Measurements from ENCODE around the gene DGKG. TPM values are rescaled to one million over a fixed set of nuclear protein-coding genes. Genes with fewer than 3 reads are reported as not detected.

The DGKG gene
- total RNA-seq, 1 donor from 2014 or later: 4.7 TPM

- no peak overlapping the region for H3K4me3 ChIP-seq
- DNase-seq (no peak), ATAC-seq (no peak)
- H3K4me1 ChIP-seq: no peaks in the 10 kb centered on the region
- H3K9me3 ChIP-seq: no peaks in the 10 kb centered on the region
- H3K27ac ChIP-seq: no peak overlapping the region
- no peaks in the 10 kb centered on the region for H3K27me3 ChIP-seq
- TF ChIP-seq CTCF (IDR thresholded peaks at IDR 0.05): no peak
- intact Hi-C loops (cut with DNase I): no loop called here
- no peaks in the 10 kb centered on the region for H3K36me3 ChIP-seq
These were observed 219.6 kb downstream of the DGKG start for GRCh38 chr3:186142393-186142932.

GRCh38 chr3:186141790-186142189 lies 220.2 kb downstream of the DGKG start:
- ATAC-seq (no peak), DNase-seq (no peak)
- no peak for TF ChIP-seq CTCF (IDR thresholded peaks at IDR 0.05)
- H3K9me3 ChIP-seq: no peaks in the 10 kb centered on the region
- intact Hi-C loops (cut with DNase I): no loop called here
- H3K27ac ChIP-seq: no peak overlapping the region
- H3K27me3 ChIP-seq: no peaks in the 10 kb centered on the region
- no peak overlapping the region for H3K4me3 ChIP-seq
- H3K4me1 ChIP-seq: no peaks in the 10 kb centered on the region
- no peaks in the 10 kb centered on the region for H3K36me3 ChIP-seq

- no peaks in the 10 kb centered on the region for H3K9me3 ChIP-seq
- H3K4me1 ChIP-seq: no peaks in the 10 kb centered on the region
- H3K4me3 ChIP-seq: no peak overlapping the region
- no peaks in the 10 kb centered on the region for H3K36me3 ChIP-seq
- intact Hi-C loops (cut with DNase I): no loop called here
- peak; percentile 67 for ATAC-seq
- H3K27ac ChIP-seq: no peak overlapping the region
- no peak for TF ChIP-seq CTCF (IDR thresholded peaks at IDR 0.05)
- H3K27me3 ChIP-seq: no peaks in the 10 kb centered on the region
- no peak for DNase-seq
These were observed 223.6 kb downstream of the DGKG start for GRCh38 chr3:186138272-186138981.

GRCh38 chr3:186137051-186137685 lies 224.9 kb downstream of the DGKG start:
- no peak for DNase-seq

GRCh38 chr3:186133980-186134379 lies 228.1 kb downstream of the DGKG start:
- no peaks in the 10 kb centered on the region for H3K9me3 ChIP-seq
- H3K4me3 ChIP-seq: no peak overlapping the region
- ATAC-seq (no peak), DNase-seq (no peak)
- H3K36me3 ChIP-seq: no peaks in the 10 kb centered on the region
- intact Hi-C loops (cut with DNase I): no loop called here
- no peaks in the 10 kb centered on the region for H3K4me1 ChIP-seq
- no peak for TF ChIP-seq CTCF (IDR thresholded peaks at IDR 0.05)
- no peak overlapping the region for H3K27ac ChIP-seq
- H3K27me3 ChIP-seq: no peaks in the 10 kb centered on the region

More at GRCh38 chr3:186137051-186137685, 224.9 kb downstream of the DGKG start:
- Histone ChIP-seq H3K9me3 (no peaks in the 10 kb centered on the region), H3K4me1 (no peaks in the 10 kb centered on the region), H3K27ac (no peak overlapping the region), H3K4me3 (no peak overlapping the region), H3K27me3 (no peaks in the 10 kb centered on the region), H3K36me3 (no peaks in the 10 kb centered on the region)
- ATAC-seq: no peak
- TF ChIP-seq CTCF (IDR thresholded peaks at IDR 0.05): no peak
- intact Hi-C loops (cut with DNase I): no loop called here
